NCI-H526 (cell line): ENCODE data around the gene SIAH2.
A peak's percentile ranks its signal among the peaks of the same experiment; 100 is the strongest.
"Not testable (repeated sequence)": the region's sequence is repeated elsewhere in the genome, so short reads cannot be mapped to it uniquely, and the experiment has no call there.

Experiments
- DNase-seq, 2 experiments: peaks; one replicate each; lab custom pipeline; 2025; lab: John Stamatoyannopoulos, UW

Gene SIAH2

GRCh38 chr3:150763122-150763840, at the start of gene SIAH2:
Gene SIAH2 (minus strand): TSS chr3:150763169. CDS start chr3:150762849, 320 bp downstream.
- peak; percentile 87 to 97 for DNase-seq

GRCh38 chr3:150811984-150812383, 49.0 kb upstream of the SIAH2 start:
- DNase-seq, result no peak

- DNase-seq, result no peak
Measured at GRCh38 chr3:150810641-150811040, 47.7 kb upstream of the SIAH2 start.

GRCh38 chr3:150806185-150806835, 43.3 kb upstream of the SIAH2 start:
- peak in 1 of 2 experiments; percentile 30 for DNase-seq

- DNase-seq, result peak; percentile 97 to 98
Measured at GRCh38 chr3:150805354-150805753, 42.4 kb upstream of the SIAH2 start.

GRCh38 chr3:150803440-150803985, 40.5 kb upstream of the SIAH2 start:
- no peak for DNase-seq

GRCh38 chr3:150800722-150801121, 37.8 kb upstream of the SIAH2 start:
- no peak for DNase-seq

- DNase-seq, result peak; percentile 93 to 96
Measured at GRCh38 chr3:150798122-150798618, 35.2 kb upstream of the SIAH2 start.

- DNase-seq, result no peak
Measured at GRCh38 chr3:150797155-150797554, 34.2 kb upstream of the SIAH2 start.

GRCh38 chr3:150796527-150796926, 33.6 kb upstream of the SIAH2 start:
- DNase-seq, result not testable (repeated sequence)

GRCh38 chr3:150793641-150794040, 30.7 kb upstream of the SIAH2 start:
- DNase-seq, result no peak

- DNase-seq, result no peak
Measured at GRCh38 chr3:150790629-150791028, 27.7 kb upstream of the SIAH2 start.

- DNase-seq, result no peak
Measured at GRCh38 chr3:150789451-150789850, 26.5 kb upstream of the SIAH2 start.

GRCh38 chr3:150787741-150788370, 24.9 kb upstream of the SIAH2 start:
- peak; percentile 55 to 93 for DNase-seq

- no peak for DNase-seq
Measured at GRCh38 chr3:150786791-150787190, 23.8 kb upstream of the SIAH2 start.

- DNase-seq, result no peak
Measured at GRCh38 chr3:150784747-150785125, 21.8 kb upstream of the SIAH2 start.

GRCh38 chr3:150783920-150784746, 21.2 kb upstream of the SIAH2 start:
- DNase-seq, result no peak

- DNase-seq, result no peak
Measured at GRCh38 chr3:150783316-150783715, 20.3 kb upstream of the SIAH2 start.

GRCh38 chr3:150779402-150779858, 16.5 kb upstream of the SIAH2 start:
- DNase-seq, result peak; percentile 10 to 35

- no peak for DNase-seq
Measured at GRCh38 chr3:150778793-150779401, 15.9 kb upstream of the SIAH2 start.

GRCh38 chr3:150775001-150775599, 12.1 kb upstream of the SIAH2 start:
- no peak for DNase-seq
